Hindlimb muscle (tissue), 1 donor: ENCODE measurements around the gene KCNG2. TPM values are rescaled to one million over a fixed set of nuclear protein-coding genes. Genes with fewer than 3 reads are reported as not detected.

ENCODE experiments used
- DNase-seq: peaks from one replicate; pipeline ENCODE4 v3.0.0-alpha.2; 2013
- polyA plus RNA-seq: library from polyadenylated mRNA; unstranded; fragments of 120-200 nt; gene quantifications from one replicate; pipeline ENCODE4 v1.2.1, GENCODE V29; 2013; ENCODE audit not compliant: insufficient read length

KCNG2 gene
- polyA plus RNA-seq, 1 donor = 0.86 TPM

- DNase-seq = no peak
These were observed 129.2 kb downstream of the KCNG2 start for GRCh38 chr18:79926715-79927606.

- no peak for DNase-seq
These were observed 130.1 kb downstream of the KCNG2 start for GRCh38 chr18:79927607-79928562.

DNA sequence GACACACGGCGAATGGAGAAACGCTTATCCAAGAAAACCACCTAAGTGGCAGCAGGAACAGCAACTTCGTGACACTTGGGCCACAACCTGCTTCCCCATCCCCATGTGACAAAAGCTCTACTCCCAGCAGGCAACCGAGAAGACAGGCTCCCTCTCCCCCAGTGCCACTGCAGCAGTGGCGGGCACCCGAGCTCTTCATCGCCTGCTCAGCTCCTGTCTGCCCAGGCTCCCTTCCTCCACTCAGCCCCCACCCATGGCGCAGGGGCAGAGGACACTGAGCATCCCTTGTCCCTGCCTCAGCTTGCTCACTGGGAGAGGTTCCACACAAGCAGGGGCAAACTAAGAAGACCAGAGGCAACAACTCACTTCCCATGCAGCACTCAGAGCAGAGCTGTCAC, 130.8 kb downstream of the KCNG2 start:
- DNase-seq = no peak

DNA sequence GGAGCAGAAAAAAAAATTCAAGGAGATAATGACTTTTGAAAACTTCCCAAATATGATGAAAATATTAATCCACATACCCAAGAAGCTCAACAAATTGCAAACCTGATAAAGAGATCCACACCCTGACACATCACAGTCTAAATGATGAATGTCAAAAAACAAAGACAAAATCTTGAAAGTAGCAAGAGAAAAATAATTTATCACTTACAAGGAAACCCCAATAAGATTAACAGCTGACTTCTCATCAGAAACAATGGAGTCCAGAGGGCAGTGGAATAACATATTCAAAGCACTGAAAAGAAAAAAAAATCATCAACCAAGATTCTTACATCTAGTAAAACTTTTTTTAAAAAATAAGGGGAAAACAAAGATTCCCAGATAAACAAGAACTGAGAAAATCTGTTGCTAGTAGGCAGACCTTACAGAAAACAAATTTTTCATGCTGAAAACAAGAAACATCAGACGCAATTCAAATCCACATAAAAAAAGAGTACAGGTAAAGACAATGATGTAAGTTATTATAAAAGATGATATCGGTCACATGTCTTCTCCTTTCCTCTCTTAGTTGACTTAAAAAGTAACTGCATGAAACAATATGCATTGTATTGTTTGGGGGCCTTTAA, 132.4 kb downstream of the KCNG2 start:
- no peak for DNase-seq

- DNase-seq = no peak
These were observed 133.7 kb downstream of the KCNG2 start for GRCh38 chr18:79931475-79931874.

GRCh38 chr18:79932907-79933306, 135.2 kb downstream of the KCNG2 start:
- DNase-seq = no peak

GRCh38 chr18:79933765-79934164, 136.0 kb downstream of the KCNG2 start:
- no peak for DNase-seq

DNA sequence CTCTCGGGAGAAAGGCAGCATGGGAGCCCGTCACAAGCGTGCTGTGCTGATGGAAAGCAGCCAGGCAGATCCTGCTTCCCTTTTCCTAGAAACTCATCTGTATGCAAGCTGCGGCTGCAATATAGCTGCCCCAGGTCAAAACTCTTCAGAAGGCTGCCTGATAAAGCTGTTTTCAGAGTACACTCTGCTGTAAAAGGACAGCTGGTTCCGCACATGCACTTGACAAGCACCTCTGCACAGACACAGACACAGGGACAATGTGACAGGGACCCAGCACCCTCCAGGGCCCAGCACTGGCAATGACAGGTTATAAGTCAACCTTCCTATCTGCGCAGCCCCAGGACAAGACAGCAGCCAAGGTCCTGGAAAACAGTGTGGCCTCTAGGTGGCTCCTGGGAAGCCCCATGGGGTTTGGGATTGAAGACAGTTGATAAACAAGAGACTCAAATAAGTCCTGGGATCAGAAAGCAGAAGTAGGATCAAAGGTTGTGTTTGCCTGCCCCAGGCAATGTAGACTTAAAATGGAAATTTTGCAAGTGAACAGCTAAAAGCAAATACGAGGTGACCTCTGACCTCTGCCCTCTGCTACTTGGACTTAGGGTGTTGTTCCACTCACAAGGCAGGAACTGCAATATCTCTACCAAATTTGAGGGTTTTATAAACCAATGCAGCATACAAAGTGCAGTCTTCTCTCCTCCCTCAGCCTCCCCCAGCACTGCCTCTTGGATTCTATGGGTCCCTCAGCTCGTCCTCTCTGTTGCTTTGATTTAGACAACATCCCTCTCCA, 136.8 kb downstream of the KCNG2 start:
- DNase-seq = no peak

- no peak for DNase-seq
These were observed 137.4 kb downstream of the KCNG2 start for GRCh38 chr18:79935098-79935480.

DNA sequence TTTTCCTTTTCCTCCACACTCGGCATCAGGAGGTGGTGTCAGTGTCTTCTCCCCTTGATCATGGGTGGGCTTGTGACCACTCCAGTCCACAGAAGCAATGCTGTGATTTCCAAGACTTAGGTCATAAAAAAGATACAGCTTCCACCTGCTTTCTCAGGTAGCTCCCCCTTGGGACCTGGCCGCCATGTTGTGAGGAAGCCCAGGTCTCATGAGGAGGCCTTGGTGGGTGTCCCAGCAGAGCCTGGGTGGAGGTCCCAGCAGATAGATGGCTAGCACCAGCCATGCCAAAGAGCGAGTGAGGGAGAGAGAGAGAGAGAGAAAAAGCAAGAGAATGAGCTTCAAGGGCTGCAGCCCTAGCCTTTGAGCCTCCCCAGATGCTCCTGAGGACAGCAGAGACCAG, 137.8 kb downstream of the KCNG2 start:
- no peak for DNase-seq

DNA sequence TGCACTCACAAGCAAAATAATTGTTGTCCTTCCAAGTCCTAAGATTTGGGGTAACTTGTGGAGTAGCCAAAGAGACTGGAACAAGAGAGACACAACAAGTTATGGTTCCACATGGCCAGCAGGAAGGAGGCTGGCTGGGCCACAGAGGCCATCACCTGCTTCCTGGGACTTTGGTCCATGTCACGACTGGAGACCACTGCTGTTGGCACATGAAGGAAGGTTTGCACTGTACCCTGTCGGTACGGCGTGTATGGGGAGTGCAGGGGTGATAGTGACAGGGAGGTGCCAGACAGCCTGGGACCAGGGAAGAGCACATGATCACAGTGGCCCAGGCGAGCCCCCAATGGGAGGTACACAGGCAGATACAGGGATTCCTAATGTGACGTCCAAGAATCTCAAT, 138.2 kb downstream of the KCNG2 start:
- no peak for DNase-seq

DNA sequence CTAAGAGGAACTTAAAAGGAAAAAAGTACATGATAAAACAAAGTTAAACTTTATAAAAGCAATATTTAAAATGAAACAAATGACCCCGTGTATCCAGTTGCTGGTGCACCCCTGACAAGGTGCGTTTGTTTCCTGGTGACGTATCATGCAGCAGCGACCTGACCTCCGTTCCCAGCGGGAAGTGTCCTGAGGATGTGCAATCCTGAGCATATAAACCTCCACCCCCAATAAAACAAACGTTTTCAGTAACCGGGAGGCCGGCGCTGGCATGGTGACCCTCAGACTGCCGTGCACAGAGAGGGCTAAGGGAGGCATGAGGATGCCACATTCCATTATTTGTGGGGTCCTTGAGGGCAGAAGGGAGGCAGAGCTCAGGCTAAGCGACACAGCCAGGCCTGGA, 138.9 kb downstream of the KCNG2 start:
- no peak for DNase-seq

- DNase-seq = no peak
These were observed 139.5 kb downstream of the KCNG2 start for GRCh38 chr18:79937103-79937860.

DNA sequence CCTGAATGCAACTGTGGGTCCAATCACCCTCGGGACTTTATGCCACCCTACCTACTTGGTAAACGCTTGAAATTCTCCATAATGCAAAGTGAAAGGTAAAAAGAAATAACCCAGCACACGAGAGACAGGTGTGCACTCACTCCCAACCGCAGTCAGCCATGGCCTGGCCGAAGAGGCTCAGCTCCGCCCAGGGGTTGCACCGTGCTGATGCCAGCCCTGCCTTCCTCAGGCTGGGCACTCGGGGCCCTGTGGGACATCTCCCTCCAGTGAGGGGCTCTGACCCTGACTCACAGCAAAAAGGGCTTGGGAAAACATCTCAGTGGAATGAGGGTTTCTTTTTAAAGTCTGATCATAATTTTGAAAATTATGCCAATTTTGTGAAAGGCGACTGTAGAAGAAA, 140.5 kb downstream of the KCNG2 start:
- DNase-seq = no peak

- DNase-seq = no peak
These were observed 141.4 kb downstream of the KCNG2 start for GRCh38 chr18:79939096-79939495.

DNA sequence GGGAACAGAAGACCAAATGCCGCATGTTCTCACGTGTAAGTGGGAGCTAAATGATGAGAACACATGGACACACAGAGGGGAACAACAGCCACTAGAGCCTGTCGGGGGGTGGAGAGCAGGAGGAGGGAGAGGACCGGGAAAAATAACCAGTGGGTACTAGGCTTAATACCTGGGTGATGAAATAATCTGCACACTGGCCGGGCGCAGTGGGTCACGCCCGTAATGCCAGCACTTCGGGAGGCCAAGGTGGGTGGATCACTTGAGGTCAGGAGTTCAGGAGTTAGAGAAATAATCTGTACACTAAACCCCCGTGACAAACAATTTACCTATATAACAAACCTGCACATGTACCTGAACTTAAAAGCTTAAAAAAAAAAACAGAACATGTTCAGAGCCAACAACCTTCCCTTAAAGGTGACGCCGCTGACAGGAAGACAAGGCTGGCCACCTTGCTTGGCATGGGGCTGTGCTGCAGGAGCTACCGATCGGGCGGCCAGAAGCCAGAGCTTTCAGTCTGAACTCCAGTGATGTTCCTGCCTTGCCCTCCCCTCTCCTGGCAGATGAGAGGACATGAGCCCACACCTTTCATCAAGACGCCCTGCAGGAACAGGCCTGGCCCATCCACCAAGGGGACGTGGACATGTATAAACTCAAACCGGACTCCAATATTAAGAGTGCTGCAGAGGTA, 142.5 kb downstream of the KCNG2 start:
- no peak for DNase-seq

DNA sequence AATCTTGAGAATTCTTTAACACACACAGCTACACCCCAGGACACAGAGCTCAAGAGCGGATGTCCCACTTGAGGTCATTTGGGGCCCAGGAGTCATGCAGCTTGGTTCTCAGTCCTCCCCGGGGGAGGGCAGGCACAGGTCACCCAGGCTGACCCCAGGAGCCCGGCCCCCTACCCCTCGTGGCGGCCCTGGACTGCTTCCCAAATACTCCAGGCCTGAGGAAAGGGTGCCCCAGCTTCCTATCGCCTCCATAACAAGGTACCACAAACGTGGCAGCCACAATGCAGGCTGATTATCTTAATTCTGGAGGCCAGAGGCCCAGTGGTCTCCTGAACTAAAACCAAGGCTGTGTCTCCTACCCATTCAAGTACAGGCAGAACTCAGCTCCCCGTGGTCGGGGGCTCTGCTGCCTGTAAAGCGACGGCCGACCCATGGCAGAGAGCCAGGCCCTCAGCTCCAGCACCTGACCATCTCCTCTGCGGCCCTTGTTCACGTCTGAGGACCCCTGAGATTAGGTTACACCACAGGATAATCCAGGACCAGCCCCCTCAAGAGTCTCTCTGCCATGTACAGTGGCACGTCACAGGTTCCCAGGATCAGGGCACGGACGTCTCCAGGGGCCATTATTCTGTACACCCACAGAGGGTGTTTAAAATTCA, 143.2 kb downstream of the KCNG2 start:
- no peak for DNase-seq

DNA sequence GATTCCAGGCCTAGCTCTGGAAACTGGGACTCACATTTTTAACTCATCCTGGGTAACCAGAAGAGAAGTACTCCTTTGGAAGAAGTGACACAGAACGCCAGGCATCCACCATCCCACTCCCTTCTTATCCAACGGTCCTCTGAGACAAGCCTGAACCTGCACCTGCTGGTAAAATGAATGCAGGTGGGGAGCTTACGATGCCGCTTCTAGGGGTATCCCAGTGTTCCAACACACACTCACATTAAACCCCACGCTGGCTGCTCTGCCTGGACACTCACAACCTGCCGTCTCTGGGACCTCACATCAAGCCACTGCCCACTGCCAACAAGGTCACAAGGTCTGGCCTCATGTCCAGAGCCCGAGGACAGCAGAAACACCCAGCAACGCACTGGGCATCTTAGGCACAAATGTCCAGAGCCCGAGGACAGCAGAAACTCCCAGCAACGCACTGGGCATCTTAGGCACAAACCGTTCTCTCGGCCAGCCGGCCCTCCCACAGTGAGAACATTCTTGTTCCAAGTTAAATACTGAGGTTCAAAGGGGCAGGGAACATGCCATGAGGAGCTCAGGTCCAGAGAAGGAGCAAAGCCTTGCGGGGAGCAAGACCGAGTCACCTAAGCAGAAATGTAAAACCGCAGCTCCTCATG, 143.9 kb downstream of the KCNG2 start:
- no peak for DNase-seq

DNA sequence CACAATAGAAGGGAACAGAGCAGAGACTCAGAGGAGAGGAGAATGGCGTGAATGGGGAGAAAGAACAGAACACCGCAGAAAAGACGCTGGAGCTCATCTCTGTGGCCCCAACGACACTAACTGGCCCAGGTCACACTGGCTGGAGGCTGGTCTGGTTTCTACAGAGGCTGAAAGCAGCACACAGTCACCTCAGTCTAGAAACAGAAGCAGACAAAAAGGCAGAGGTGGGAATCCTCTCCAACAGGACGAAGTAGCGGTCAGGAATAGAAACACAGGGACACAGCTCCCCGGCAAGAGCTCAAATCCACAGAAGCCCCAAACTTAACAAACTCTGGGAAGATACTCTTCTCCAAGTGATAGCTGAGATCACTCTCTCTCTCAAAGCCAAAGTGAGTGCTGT, 144.5 kb downstream of the KCNG2 start:
- no peak for DNase-seq
